Measurements from ENCODE around the gene PHLPP1.

The PHLPP1 gene

GRCh38 chr18:63016270-63016669 is 300.9 kb downstream of the PHLPP1 start:
- TF ChIP-seq, protein P1, sequence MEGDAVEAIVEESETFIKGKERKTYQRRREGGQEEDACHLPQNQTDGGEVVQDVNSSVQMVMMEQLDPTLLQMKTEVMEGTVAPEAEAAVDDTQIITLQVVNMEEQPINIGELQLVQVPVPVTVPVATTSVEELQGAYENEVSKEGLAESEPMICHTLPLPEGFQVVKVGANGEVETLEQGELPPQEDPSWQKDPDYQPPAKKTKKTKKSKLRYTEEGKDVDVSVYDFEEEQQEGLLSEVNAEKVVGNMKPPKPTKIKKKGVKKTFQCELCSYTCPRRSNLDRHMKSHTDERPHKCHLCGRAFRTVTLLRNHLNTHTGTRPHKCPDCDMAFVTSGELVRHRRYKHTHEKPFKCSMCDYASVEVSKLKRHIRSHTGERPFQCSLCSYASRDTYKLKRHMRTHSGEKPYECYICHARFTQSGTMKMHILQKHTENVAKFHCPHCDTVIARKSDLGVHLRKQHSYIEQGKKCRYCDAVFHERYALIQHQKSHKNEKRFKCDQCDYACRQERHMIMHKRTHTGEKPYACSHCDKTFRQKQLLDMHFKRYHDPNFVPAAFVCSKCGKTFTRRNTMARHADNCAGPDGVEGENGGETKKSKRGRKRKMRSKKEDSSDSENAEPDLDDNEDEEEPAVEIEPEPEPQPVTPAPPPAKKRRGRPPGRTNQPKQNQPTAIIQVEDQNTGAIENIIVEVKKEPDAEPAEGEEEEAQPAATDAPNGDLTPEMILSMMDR (IDR thresholded peaks at IDR 0.05): peak; percentile 77 to 80
- no peaks in the 10 kb centered on the region for H3K9me3 ChIP-seq
- peaks cover 0 to 16% of the 10 kb centered on the region in 2 donors for H3K27me3 ChIP-seq
- intact Hi-C loops (cut with DNase I; ENCODE audit: low total_unique reads): loop anchor here (5.0 kb wide), 2 partner anchors 306 to 426 kb away; no protein-coding TSS in a partner anchor
- no peak overlapping the region for H3K4me3 ChIP-seq
- DNase-seq: no peak
- no peak overlapping the region for H3K27ac ChIP-seq
- no peaks in the 10 kb centered on the region for H3K4me1 ChIP-seq
- no peaks in the 10 kb centered on the region for H3K36me3 ChIP-seq

DNA sequence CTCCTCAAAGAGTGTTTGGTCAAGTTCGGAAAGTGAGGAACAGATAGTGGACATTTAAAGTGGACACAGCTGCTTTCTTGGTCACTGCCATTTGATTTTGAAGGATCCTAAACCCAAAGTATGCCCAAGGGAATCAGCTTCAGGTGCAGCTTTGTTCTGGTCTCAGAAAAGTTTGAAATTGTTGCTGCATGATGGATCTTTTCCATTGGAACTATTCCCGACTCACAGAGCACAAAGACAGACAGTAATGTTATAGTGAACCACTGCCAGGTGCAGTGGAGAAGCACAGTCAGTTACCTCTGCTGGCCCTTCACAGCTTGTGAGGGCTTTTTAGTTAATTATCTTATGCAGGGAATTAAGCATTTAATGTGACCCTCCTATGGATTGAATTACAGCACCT is 301.7 kb downstream of the PHLPP1 start:
- Histone ChIP-seq H3K4me3 (no peak overlapping the region), H3K36me3 (no peaks in the 10 kb centered on the region), H3K27ac (no peak overlapping the region), H3K4me1 (no peaks in the 10 kb centered on the region), H3K9me3 (no peaks in the 10 kb centered on the region), H3K27me3 (peaks cover 0 to 16% of the 10 kb centered on the region in 2 donors)
- no peak for DNase-seq
- intact Hi-C loops (cut with DNase I; ENCODE audit: low total_unique reads): loop anchor here (5.0 kb wide), 2 partner anchors 305 to 425 kb away; no protein-coding TSS in a partner anchor
- TF ChIP-seq, protein P1 (IDR thresholded peaks at IDR 0.05): no peak

- Histone ChIP-seq H3K27ac (no peak overlapping the region), H3K36me3 (no peaks in the 10 kb centered on the region)
Observed at GRCh38 chr18:63017977-63018376, 302.6 kb downstream of the PHLPP1 start.

GRCh38 chr18:63022429-63023022 is 307.2 kb downstream of the PHLPP1 start:
- intact Hi-C loops (cut with DNase I; ENCODE audit: low total_unique reads): loop anchor here (10.0 kb wide), 1 partner anchor 322 kb away; no protein-coding TSS in a partner anchor

More at GRCh38 chr18:63017977-63018376, 302.6 kb downstream of the PHLPP1 start:
- no peaks in the 10 kb centered on the region for H3K4me1 ChIP-seq
- TF ChIP-seq, protein P1 (IDR thresholded peaks at IDR 0.05): no peak
- no peak for DNase-seq
- H3K27me3 ChIP-seq: peaks cover 0 to 22% of the 10 kb centered on the region in 2 donors
- intact Hi-C loops (cut with DNase I; ENCODE audit: low total_unique reads): loop anchor here (5.0 kb wide), 2 partner anchors 304 to 424 kb away; no protein-coding TSS in a partner anchor
- no peaks in the 10 kb centered on the region for H3K9me3 ChIP-seq
- H3K4me3 ChIP-seq: no peak overlapping the region

GRCh38 chr18:63025251-63026090 is 310.1 kb downstream of the PHLPP1 start:
- Histone ChIP-seq H3K27ac (no peak overlapping the region), H3K4me3 (no peak overlapping the region), H3K36me3 (no peaks in the 10 kb centered on the region), H3K4me1 (peaks cover 0 to 3% (median 0%) of the 10 kb centered on the region in 4 donors), H3K9me3 (no peaks in the 10 kb centered on the region), H3K27me3 (peaks cover 0 to 5% of the 10 kb centered on the region in 2 donors)
- intact Hi-C loops (cut with DNase I; ENCODE audit: low total_unique reads): loop anchor here (10.0 kb wide), 1 partner anchor 319 kb away; no protein-coding TSS in a partner anchor
- no peak for DNase-seq
- TF ChIP-seq, protein P1 (IDR thresholded peaks at IDR 0.05): peak in 1 of 2 experiments; percentile 5

More at GRCh38 chr18:63022429-63023022, 307.2 kb downstream of the PHLPP1 start:
- no peak for DNase-seq
- peaks cover 0 to 3% (median 0%) of the 10 kb centered on the region in 4 donors for H3K4me1 ChIP-seq
- H3K27me3 ChIP-seq: peaks cover 0 to 8% of the 10 kb centered on the region in 2 donors
- no peak overlapping the region for H3K27ac ChIP-seq
- no peak overlapping the region for H3K4me3 ChIP-seq
- H3K9me3 ChIP-seq: no peaks in the 10 kb centered on the region
- no peaks in the 10 kb centered on the region for H3K36me3 ChIP-seq
- TF ChIP-seq, protein P1 (IDR thresholded peaks at IDR 0.05): peak in 1 of 2 experiments; percentile 32
